ENCODE measurements around the gene IFITM5.

- TF ChIP-seq CTCF (IDR thresholded peaks at IDR 0.05): no peak
- TF ChIP-seq POLR2A (IDR thresholded peaks at IDR 0.05): no peak
These were observed 18.4 kb downstream of the IFITM5 start for GRCh38 chr11:280706-281485.

Measured in right lobe of liver (tissue), 4 donors.